GM12801 (cell line): ENCODE data around the gene WDR76.

Experiments
- CTCF ChIP-seq: IDR thresholded peaks from one replicate; pipeline ENCODE4 v1.5.1; 2011; ENCODE audit warnings: control low read depth; ENCODE audit not compliant: insufficient read length; ENCODE audit errors: extremely low read depth

Gene WDR76

GRCh38 chr15:43896543-43896942, 69.7 kb downstream of the WDR76 start:
- no peak for TF ChIP-seq CTCF

- TF ChIP-seq CTCF: no peak
Measured at GRCh38 chr15:43898891-43899290, 72.1 kb downstream of the WDR76 start.

- no peak for TF ChIP-seq CTCF
Measured at GRCh38 chr15:43899928-43900327, 73.1 kb downstream of the WDR76 start.

- TF ChIP-seq CTCF: no peak
Measured at GRCh38 chr15:43900996-43901395, 74.2 kb downstream of the WDR76 start.

GRCh38 chr15:43901495-43901894, 74.7 kb downstream of the WDR76 start:
- no peak for TF ChIP-seq CTCF

- no peak for TF ChIP-seq CTCF
Measured at GRCh38 chr15:43903864-43904290, 77.1 kb downstream of the WDR76 start.

GRCh38 chr15:43905755-43906154, 79.0 kb downstream of the WDR76 start:
- no peak for TF ChIP-seq CTCF
